Measurements from ENCODE around the gene HEATR9. TPM values are rescaled to one million over a fixed set of nuclear protein-coding genes. Genes with fewer than 3 reads are reported as not detected.
A peak's percentile ranks its signal among the peaks of the same experiment; 100 is the strongest.

Gene HEATR9
- polyA plus RNA-seq, 3 donors, result not detected

GRCh38 chr17:35879773-35880654, 11.3 kb upstream of the HEATR9 start, which contains the start of gene CCL5:
Gene CCL5, minus strand, starts transcription at chr17:35880360.
- peak within 1 kb of the TSS; percentile 24 for H2AFZ ChIP-seq (ENCODE audit: insufficient read depth, low read depth, low read length, poor library complexity, severe bottlenecking)
- DNase-seq, result peak; percentile 53 to 73 (median 54)
- no peak within 1 kb of the TSS for H3K9ac ChIP-seq (ENCODE audit: insufficient read depth, low read length, poor library complexity, severe bottlenecking)
- H3K4me1 ChIP-seq (ENCODE audit: control insufficient read depth in 1 of 2, insufficient read depth in 2 of 2, low read length in 2 of 2), result peaks cover 14 to 25% of the 10 kb centered on the region in 2 donors
- H3K27me3 ChIP-seq (ENCODE audit: control insufficient read depth in 2 of 2, insufficient read depth in 2 of 2, low read length in 2 of 2), result no peaks in the 10 kb centered on the region
- TF ChIP-seq CTCF (IDR thresholded peaks at IDR 0.05), result no peak
- no peak within 1 kb of the TSS for H3K4me3 ChIP-seq (replicated peaks in 1 of 3; ENCODE audit: low read depth in 2 of 3, low read length in 3 of 3)
- H4K20me1 ChIP-seq (ENCODE audit: insufficient read depth, low read length), result no peaks in the 10 kb centered on the region
- H3K4me3 Mint-ChIP-seq, result no peak within 1 kb of the TSS
- no peaks in the 10 kb centered on the region for H3K36me3 Mint-ChIP-seq
- no peaks in the 10 kb centered on the region for H3K9me3 Mint-ChIP-seq
- peak within 1 kb of the TSS in 6 of 7 donors; percentile 41 to 84 (median 74) for H3K27ac Mint-ChIP-seq
- H3K9me3 ChIP-seq (replicated peaks in 1 of 2; ENCODE audit: control insufficient read depth in 1 of 2, insufficient read depth in 1 of 2, low read length in 2 of 2), result no peaks in the 10 kb centered on the region
- peak within 1 kb of the TSS; percentile 12 for H3K4me2 ChIP-seq (replicated peaks; ENCODE audit: extremely low read depth, low read length, poor library complexity, severe bottlenecking)
- WGBS (ENCODE audit: insufficient coverage), result 68% methylated on average over 9 of the region's 11 CpGs
- H3K36me3 ChIP-seq (replicated peaks in 1 of 2; ENCODE audit: control insufficient read depth in 1 of 2, insufficient read depth in 2 of 2, low read length in 2 of 2), result no peaks in the 10 kb centered on the region
- no peaks in the 10 kb centered on the region for H3K79me2 ChIP-seq (ENCODE audit: insufficient read depth, low read length)
- no peaks in the 10 kb centered on the region for H3K27me3 Mint-ChIP-seq (ENCODE audit: low read depth in 3 of 3)
- peak within 1 kb of the TSS in 1 of 2 donors; percentile 73 for H3K27ac ChIP-seq (ENCODE audit: low read depth in 1 of 2, low read length in 2 of 2)
- intact Hi-C loops (cut with micrococcal nuclease), result no loop called here
- peaks cover 21% of the 10 kb centered on the region for H3K4me1 Mint-ChIP-seq

DNA sequence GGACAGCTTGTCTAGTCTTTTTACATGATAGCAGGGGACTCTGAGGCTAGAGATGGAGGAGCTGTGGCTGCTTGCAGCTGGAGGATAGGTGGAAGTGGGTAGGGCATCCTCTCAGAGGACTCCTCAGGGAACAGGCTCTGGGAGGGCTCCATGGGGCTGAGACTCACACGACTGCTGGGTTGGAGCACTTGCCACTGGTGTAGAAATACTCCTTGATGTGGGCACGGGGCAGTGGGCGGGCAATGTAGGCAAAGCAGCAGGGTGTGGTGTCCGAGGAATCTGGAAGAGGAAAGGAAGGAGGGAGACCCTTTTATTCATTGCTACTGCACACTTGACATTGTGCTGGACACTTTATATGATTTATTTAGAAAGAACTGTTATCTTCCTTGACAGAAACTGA, 9.7 kb upstream of the HEATR9 start:
- Mint-ChIP-seq H3K27me3 (ENCODE audit: low read depth in 3 of 3) (no peaks in the 10 kb centered on the region), H3K36me3 (no peaks in the 10 kb centered on the region), H3K4me1 (peaks cover 21% of the 10 kb centered on the region), H3K4me3 (no peak overlapping the region), H3K9me3 (no peaks in the 10 kb centered on the region), H3K27ac (no peak overlapping the region)
- 86% methylated on average over 2 of the region's 4 CpGs for WGBS (ENCODE audit: insufficient coverage)
- no peaks in the 10 kb centered on the region for H3K27me3 ChIP-seq (ENCODE audit: control insufficient read depth in 2 of 2, insufficient read depth in 2 of 2, low read length in 2 of 2)
- no peaks in the 10 kb centered on the region for H3K79me2 ChIP-seq (ENCODE audit: insufficient read depth, low read length)
- H3K4me2 ChIP-seq (replicated peaks; ENCODE audit: extremely low read depth, low read length, poor library complexity, severe bottlenecking), result no peak overlapping the region
- no peaks in the 10 kb centered on the region for H4K20me1 ChIP-seq (ENCODE audit: insufficient read depth, low read length)
- no peak overlapping the region for H2AFZ ChIP-seq (ENCODE audit: insufficient read depth, low read depth, low read length, poor library complexity, severe bottlenecking)
- intact Hi-C loops (cut with micrococcal nuclease), result no loop called here
- H3K27ac ChIP-seq (ENCODE audit: low read depth in 1 of 2, low read length in 2 of 2), result no peak overlapping the region
- no peak overlapping the region for H3K4me3 ChIP-seq (replicated peaks in 1 of 3; ENCODE audit: low read depth in 2 of 3, low read length in 3 of 3)
- no peak for DNase-seq
- no peak overlapping the region for H3K9ac ChIP-seq (ENCODE audit: insufficient read depth, low read length, poor library complexity, severe bottlenecking)
- peaks cover 14 to 25% of the 10 kb centered on the region in 2 donors for H3K4me1 ChIP-seq (ENCODE audit: control insufficient read depth in 1 of 2, insufficient read depth in 2 of 2, low read length in 2 of 2)
- no peaks in the 10 kb centered on the region for H3K9me3 ChIP-seq (replicated peaks in 1 of 2; ENCODE audit: control insufficient read depth in 1 of 2, insufficient read depth in 1 of 2, low read length in 2 of 2)
- no peak for TF ChIP-seq CTCF (IDR thresholded peaks at IDR 0.05)
- H3K36me3 ChIP-seq (replicated peaks in 1 of 2; ENCODE audit: control insufficient read depth in 1 of 2, insufficient read depth in 2 of 2, low read length in 2 of 2), result no peaks in the 10 kb centered on the region
